NCI-H2081 (cell line): ENCODE results near the gene CRACR2A.
A peak's percentile ranks its signal among the peaks of the same experiment; 100 is the strongest.

Experiments used
- DNase-seq, 2 experiments: peaks; one replicate each; lab custom pipeline; 2025; lab: John Stamatoyannopoulos, UW

Gene CRACR2A

DNA sequence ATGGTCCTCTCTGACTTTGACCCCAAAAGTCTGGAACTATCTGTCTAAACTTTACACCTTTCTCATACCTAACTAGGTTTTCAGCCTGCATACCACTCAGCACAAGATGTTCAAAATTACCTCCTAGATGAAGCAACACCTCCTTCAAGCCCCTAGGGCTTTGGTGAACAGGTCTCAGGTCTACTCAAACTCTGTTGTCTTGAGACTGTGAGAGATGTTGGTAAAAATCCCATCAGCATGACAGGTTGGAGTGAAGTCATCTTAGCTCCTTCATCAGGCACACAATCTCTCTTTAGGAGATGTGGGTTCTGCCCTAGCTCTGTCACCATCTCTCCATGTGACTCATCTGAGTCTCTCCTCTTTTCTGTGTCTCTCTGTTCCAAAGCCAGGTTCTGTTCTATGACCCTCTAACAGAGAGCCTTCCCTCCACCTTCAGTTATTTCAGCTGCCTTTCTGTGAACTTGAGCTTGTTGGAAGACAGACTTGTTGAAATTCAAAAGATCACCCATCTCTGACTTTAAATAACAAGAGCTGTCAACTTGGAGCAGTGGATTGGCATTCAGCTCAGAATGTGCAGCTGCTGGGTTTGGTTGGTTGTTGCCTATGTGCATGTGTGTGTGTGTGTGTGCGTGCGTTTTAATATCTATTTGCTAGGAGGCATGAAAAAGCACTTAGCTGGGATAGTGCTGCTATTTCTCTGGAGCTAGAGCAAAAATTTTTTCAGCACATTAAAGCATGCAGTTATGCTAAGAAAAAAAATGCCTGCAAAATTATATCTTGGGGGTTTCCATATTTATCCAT, 130.7 kb downstream of the CRACR2A start:
- no peak for DNase-seq

DNA sequence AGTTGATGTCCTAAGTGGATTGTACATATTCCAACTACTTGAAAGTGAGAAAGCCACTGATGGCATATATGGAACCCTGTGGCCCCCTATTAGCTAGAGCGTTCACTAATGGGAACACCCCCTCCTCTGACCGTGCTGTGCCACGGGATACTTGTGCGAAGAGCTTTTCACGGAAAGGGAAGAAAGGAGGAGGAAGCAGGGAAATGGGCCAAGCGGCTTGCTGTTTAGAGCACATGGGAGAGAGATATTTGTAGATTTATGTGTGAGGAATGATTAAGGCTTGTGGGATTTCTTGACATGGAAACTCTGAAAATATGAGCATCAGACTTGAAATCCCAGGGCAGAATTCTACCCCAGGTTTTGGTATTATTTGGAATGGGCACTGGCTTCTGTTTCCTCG, 132.1 kb downstream of the CRACR2A start:
- no peak for DNase-seq

DNA sequence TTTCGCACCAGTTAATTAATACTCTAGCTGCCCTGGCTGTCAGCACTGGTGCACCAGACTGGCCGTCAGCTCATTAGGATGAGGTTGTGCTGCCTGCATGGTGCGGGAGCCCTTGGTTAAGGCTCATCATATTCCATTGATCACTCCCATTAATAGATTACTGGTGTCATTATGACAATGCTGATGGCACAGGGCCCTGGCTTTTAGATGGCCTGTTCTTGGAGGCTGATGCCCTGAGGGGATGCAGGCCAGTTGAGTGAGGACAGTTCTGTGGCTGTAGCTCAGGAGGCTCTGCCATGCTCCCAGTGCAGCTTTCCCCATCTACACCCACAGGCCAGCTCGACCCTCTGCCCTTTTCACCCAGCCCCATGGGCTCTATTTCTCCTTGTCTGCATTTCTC, 135.3 kb downstream of the CRACR2A start:
- DNase-seq: no peak

DNA sequence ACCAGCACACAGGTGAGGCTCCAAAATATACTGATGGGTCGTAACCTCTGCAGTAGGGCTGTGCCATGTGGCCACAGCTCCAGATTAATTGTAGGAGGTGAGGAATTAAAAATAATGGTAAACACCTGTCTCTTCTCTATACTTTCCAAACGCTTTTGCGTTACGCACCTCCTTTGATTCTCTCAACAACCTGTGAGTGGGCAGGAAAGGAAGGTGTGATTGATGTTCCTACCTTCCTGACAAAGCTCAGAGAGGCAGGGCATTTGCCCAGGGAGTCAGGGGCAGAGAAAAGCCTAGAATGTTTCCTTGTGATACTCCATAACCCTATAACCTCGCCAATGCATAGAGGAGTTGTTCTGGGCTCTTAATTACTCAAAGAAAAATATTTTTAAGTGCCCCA, 137.0 kb downstream of the CRACR2A start:
- DNase-seq: no peak

DNA sequence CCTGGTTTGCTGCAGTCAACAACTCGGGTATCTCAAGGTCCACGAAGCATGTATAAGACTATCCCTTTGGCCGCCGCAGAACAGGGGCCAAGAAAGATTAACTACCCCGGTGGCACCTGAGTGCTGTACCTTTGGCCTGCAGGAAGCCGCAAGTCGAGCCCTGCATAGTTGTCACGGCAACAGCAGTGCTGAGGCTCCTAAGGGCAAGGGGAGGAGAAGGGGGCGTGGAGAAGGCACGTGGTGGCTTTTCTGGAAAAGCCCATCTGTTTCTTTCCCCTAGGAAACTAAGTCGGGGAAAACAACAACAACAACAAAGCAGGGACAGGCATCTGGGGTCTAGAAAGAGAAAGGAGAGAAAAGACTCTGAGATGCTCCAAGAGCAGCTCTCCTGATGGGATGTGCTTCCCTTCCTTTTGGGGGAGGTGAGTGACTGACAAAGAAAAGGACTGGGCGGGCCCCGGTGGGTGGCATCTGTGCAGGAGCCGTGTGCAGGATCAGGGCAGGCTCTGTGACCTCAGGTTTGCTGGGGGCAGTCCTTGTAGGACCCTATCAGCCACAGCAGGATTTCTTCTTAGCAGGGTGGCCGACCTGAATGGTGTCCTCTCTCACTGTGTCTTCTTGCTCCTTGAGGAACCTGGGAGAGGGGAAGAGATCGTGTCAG, 138.0 kb downstream of the CRACR2A start:
- no peak for DNase-seq

DNA sequence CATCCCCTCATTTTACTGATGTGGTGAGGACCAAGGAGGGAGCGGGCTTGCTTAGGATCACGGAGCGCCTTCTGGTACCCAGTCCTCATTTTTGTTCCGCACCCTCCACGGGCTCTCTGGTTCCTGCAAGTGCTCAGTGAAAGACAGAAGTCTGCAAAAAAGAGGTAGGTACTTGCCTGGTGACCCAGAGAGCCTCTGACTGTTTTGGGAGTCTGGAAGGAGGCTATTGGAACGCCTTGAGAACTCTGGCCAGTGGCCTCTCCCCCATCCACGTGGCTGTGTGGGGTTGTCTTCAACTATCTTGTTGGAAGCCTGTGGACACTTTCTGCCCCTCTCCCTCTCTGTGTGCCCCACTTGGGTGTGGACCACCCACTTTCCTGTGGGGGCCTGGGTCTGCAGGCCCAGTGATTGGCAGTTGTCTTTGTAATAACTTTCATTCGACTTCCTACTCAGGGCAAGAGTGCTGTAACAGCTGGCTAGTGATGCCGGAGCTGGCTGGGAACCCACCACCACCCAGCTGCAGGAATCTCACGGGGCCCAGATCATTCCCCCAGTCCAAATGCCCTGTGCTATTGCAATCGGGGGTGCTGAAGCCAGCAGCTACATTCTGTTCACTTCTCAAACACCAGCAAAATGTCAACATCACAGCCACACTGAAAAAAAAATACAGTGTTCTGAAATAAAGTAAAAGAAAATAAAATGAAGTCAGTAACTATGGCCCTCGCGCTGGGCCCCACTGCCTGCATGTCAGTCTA, 139.1 kb downstream of the CRACR2A start:
- no peak for DNase-seq

DNA sequence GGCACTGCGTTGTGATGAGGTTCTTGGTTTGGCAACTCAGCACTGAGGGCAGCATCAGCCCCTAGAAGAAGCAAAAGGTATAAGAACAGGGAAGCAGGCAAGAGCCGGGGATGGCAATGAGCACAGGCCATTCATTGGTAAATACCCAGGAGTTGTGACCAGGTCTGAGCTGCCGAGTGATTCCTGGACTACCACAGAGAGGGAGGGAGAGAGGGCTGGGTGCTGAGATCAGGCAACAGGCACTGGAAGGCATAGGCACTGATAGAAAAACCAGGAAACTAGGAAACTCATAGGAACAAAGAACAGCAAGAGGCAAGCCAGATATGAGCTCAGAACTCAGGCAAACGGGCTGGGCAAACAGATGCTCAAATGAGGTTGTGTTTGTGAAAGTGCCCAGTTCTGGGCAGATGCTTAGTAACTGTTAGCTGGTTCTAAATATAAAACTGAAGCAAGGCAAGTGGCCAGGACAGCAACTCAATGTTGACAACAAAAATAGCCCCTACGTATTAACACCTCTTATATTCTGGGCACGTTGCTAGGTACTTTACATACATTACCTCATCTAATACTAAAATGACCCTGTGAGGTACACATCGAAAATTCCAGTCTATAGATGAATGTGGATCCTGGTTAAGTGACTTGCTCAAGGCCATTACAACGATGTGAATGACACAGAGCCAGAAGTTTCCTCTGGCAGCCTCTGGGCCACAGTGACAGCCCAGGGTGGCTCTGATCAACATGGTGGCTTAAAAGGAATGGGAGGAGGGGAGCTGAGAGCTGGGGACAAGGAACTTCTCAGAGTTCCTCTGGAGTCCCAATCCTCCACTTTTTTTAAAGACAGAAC, 140.8 kb downstream of the CRACR2A start:
- peak; percentile 25 to 56 for DNase-seq

DNA sequence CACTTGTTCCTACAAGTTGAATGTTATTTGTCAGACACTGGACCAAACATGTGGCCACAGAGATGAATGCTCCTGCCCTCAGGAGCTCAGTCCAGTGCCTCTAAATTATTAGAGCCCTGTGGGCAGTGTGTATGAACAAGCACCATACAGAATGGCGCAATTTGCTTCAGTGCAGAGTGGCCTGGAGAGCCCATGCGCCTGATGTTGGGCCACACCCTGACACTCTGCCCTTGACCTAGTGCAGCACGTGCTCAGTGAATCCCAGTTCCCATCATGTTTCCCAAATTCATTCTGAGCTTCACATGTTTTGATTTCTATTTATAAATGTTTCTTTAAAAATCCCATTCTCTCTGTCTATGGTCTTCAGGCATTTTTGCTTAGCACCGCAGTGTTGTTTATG, 145.1 kb downstream of the CRACR2A start:
- DNase-seq: no peak

DNA sequence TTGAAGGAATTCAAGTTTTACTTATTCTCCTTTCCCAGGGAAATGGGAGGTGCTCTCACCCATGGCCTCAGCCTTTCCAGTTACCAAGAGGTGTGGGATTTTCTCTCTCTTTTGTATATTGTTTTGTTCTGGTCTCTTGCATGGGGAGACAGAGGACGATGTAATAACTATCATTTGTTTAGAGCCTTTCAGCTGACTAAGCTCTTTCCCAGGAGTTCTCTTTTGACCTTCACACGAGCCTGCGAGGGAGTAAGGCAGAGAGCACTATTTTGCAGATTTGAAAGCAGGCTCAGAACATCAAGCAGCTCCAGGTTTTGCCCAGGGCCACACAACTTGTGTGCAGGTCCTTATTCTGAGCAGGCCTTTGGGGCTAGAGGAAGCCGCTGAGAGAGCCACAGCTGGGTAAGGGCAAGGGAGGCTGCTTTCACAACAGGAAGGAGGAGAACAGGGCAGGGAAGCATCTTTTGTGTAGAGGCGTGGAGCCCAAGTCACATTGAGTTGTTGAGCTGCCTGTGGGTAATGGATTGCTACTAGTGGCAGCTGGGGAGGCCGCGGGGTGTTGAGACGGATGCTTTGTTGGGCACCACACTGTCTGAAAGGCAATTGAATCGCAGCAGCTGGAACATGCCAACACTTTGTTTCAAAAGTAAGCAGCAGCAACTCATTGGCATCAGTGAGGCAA, 145.7 kb downstream of the CRACR2A start:
- DNase-seq: peak in 1 of 2 experiments; percentile 8

DNA sequence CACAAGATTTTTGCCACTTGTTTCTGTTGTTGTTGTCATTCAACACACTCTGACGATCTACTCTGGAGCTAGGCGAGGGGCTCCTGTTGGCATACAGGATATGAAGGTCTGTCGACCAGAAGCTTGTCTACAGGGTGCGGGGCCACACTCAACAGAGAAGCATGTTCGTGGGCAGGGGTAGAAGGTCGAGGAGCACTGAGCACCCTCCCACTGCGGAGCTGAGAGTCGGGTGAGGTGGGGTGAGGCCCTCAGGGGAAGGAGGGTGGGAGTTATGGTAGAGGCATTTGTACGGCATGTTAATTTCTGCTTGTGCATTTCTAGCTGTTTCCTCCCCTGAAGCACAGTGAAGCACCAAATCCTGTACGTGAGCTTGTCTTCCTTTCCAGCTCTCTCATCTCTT, 146.8 kb downstream of the CRACR2A start:
- DNase-seq: no peak

DNA sequence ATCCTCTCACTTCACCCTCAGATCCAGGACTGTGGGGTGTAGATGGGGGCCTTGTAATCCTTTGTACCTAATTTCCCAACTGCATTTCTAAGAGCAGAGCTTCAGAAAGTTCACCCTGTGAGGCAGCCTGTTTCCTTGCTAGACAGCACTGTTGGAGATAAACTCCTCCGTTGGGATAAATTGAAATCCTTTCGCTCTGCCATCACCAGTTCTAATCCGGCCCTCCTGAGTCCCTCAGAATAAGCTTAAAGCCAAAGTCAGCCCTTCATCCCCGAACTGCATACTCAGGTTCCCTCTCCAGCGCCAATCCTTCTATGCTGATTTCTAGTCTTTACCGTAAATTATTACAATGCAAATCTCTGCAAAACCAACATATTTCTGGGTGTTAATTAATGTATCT, 147.2 kb downstream of the CRACR2A start:
- DNase-seq: no peak

DNA sequence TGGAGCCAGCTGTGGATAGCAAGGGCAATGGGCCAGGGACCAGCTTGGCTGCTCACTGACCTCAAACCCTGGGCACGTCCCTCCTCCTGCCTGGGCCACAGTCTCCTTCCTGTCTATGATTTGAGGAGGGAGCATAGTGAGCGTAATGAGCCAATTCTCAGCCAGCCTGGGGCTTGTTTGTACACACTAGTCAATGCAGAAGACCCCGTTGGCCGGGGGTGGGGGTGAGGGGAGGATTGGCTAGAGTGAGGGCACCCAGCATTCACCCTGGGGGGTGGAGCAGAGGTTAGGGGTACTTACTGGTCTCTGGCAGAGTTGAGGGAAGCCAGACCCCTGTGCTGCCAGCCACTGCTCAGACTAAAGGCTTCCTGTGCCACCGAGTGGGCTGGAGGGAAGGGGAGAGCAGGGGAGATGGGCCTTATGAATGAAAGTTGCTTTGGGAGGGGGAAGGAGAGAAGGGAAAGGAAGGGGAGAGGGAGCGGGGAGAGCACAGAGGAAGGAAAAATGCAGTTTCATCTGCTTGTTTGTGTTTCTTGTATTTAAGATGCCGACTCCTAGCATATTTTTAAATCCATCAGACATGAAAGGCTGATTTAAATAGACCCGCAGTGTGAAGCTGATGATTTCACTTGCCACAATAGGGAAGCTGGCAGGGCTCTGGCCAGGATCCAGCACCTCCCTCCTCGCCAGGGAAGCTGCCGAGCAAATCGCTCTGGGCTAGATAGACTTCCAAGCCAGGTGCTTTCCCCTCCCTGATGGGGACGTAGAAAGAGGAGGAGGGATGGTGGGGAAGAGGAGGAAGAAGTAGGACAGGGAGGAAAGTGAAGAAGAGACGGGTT, 147.9 kb downstream of the CRACR2A start:
- peak; percentile 92 to 95 for DNase-seq

DNA sequence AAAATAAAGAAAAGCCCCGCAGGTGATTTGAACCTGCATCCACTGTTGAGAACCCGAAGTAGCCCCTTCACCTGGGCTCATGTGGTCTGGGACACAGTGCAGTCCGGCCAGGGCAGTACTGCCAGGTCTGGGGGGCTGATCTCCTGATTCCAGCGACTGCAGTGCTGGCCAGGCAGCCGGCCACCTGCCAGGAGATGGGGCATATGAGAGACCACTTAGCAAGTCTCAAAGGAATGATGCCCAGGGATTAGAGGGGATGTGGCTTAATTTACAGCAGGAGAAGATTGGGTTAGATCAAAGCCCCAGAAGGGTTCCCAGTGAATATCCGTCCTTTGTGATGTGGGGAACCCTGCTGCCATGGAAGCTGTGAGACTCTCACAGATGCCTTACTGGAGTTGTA, 148.6 kb downstream of the CRACR2A start:
- no peak for DNase-seq

DNA sequence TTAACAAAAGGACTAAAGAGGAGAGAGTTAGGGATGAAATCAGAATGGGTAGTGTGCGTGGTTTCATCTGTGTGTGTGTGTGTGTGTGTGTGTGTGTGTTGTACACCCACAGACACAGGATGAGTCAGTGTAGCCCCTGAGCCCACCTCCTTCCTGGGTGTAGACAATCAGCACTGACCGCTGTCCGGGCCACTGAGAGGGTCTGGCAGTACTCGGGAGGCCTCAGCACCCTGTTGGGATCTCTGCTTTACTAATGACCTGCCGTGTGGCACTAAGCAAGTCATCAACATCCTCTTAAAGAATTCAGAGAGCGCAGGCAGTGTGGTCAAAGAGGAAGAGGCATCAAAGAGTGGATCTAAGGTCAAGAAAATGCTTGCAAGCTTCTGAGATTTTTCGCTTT, 149.3 kb downstream of the CRACR2A start:
- DNase-seq: no peak

DNA sequence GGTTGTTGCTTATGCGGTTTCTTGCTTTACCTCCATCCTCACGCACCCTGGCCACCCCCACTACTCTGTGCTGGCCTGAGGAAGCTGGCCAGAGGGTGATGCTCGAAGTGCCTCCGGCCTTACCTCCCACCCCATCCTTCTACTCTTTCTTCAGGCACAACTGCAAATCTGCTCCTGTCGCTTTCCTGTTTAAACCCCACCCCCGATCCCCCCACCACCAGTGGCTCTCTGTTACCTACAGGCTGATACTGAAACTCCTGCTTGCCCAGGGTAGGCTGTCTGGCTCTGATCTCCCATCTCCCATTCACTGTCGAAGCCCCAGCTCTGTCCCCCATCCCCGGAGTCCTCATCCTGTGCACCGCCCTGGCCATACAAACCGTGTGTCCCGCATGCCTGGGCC, 150.4 kb downstream of the CRACR2A start:
- no peak for DNase-seq

DNA sequence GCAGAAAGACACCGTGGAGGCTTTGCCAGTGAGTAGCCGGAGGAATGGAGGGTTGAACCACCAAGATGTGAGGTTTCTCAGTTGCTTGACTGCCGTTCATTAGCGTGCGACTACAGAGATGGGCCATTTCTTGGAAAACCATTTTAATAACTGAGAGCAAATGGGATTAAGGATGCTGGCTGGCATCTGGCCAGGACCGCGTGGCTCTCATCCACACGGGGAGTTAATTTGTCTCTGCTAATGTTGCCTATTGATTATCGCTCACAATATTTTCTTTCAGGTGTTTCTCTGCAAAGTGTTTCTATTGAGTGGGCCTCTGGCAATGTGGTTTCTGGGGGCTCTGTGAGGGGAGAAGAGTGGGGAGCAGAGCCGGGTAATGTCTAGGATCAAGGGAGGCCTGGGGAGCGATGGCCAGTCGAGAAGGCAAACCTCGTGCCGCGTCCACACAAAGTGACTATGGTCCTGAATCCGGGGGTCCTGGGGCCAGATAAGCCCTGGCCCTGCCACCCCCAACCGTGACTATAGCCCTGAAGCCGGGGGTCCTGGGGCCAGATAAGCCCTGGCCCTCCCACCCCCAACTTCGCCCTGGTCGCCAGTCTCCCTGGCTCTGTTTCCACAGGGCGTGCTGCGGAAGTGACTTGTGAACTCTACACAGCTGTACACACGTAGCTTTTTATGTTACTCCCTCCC, 151.3 kb downstream of the CRACR2A start:
- peak in 1 of 2 experiments; percentile 8 for DNase-seq

DNA sequence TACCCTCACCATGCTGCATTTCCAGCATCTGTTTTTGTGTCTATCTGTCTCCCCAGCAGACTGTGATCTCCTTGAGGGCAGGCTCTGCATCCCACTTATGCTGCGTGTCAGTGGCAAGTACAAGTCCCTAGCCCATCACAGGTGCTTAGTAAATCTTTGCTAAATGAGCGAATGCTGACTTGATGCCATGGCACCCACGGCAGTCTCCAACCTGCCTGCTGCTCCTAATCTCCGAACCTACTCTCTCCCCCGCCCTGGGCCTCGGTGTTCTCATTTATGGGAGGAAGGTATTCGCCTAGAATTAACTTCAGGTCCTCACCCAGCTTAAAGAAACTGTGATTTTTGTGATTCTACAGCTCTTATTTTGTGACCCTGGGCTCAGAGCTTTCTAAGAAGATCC, 152.0 kb downstream of the CRACR2A start:
- DNase-seq: no peak

DNA sequence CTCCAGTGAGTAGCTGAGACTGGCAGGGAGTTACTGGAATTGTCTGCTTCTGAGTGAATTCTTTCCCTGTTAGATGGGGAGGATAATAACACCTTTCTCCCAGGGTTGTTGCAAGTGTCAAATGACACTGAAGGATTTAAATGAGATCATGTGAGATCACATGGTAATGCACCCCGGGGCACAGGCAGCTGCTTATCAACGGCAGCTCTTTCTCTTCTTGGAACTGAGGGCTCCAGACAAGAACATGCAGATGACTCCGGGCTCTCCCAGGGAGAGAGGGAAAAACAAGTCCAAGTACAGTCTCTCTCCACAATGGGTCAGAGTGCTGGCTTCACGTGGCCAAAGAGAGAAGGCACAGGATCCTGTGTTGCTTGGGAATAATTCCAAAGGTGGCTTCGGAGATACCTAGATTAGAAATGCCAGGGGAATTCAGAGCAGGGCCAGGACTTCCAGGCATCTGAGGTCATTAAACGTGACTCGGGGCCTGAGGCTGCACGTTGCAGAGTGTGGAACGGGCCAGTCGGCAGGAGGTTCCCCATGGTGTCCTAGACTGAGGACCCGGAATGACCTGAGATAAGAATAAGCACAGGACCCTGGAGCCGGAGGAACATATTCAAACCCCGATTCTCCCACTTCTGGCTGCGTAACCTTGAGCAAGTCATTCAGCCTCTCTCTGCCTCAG, 152.7 kb downstream of the CRACR2A start:
- DNase-seq: no peak
